ENCODE results near the gene CFAP299. TPM values are rescaled to one million over a fixed set of nuclear protein-coding genes. Genes with fewer than 3 reads are reported as not detected.

Gene CFAP299
- total and polyA plus RNA-seq, 4 experiments from 2014 or later, result not detected

DNA sequence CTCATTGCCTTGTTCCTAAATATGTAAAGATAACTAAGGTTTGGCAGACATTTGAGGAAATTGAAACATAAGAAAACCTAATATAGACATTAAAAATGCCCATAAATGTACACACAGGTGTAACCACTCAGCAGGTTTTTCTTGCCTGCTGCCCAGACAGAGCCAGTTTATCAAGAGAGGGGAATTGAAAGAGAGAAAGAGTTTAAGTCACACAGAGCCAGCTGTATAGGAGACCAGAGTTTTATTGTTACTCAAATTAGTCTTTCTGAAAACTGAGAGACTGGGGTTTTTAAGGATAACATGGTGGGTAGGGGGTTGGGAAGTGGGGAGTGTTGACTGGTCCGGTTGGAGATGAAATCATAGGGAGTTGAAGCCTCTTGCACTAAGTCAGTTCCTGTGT, 119.0 kb downstream of the CFAP299 start:
- H3K27me3 ChIP-seq (ENCODE audit: insufficient read depth, low read length), result no peaks in the 10 kb centered on the region
- H3K36me3 ChIP-seq (ENCODE audit: insufficient read depth, low read length), result no peaks in the 10 kb centered on the region
- DNase-seq, result no peak
- no peaks in the 10 kb centered on the region for H3K4me1 ChIP-seq (ENCODE audit: insufficient read depth, low read length)
- CTCF ChIA-PET (ENCODE audit: partially characterized antibody), result no interaction called here
- H3K27ac ChIP-seq (ENCODE audit: low read depth, low read length), result no peak overlapping the region
- Mint-ChIP-seq H3K9me3 (peaks cover 0 to 17% (median 8%) of the 10 kb centered on the region in 8 donors), H3K27me3 (no peaks in the 10 kb centered on the region), H3K36me3 (peaks cover 0 to 4% of the 10 kb centered on the region in 2 donors), H3K4me1 (peaks cover 0 to 7% (median 0%) of the 10 kb centered on the region in 4 donors), H3K27ac (no peak overlapping the region), H3K4me3 (no peak overlapping the region)
- no peak overlapping the region for H3K4me3 ChIP-seq (ENCODE audit: low read length in 2 of 2)
- POLR2A ChIA-PET (ENCODE audit: partially characterized antibody), result no interaction called here
- intact Hi-C loops (cut with micrococcal nuclease), result no loop called here
- H3K9me3 ChIP-seq (ENCODE audit: control insufficient read depth in 1 of 2, low read length in 2 of 2), result peaks cover 0 to 4% of the 10 kb centered on the region in 2 donors

- H3K27ac Mint-ChIP-seq, result peak overlapping the region in 2 of 7 donors; percentile 10 to 48
- peaks cover 0 to 5% (median 0%) of the 10 kb centered on the region in 8 donors for H3K9me3 Mint-ChIP-seq
- H3K36me3 ChIP-seq (ENCODE audit: insufficient read depth, low read length), result no peaks in the 10 kb centered on the region
- no peaks in the 10 kb centered on the region for H3K27me3 Mint-ChIP-seq
- ChIA-PET CTCF (ENCODE audit: partially characterized antibody) (interaction anchor here (0.7 to 3.1 kb wide), 25 partner anchors 9 to 580 kb away, joined by 3 to 40 read pairs (median 4); no protein-coding TSS in a partner anchor), POLR2A (ENCODE audit: partially characterized antibody) (interaction anchor here (1.5 kb wide), 1 partner anchor 33 kb away, joined by 3 read pairs; no protein-coding TSS in a partner anchor)
- no peak overlapping the region for H3K4me3 Mint-ChIP-seq
- H3K4me1 Mint-ChIP-seq, result peaks cover 19 to 40% (median 26%) of the 10 kb centered on the region in 4 donors
- peaks cover 0 to 7% of the 10 kb centered on the region in 2 donors for H3K36me3 Mint-ChIP-seq
- H3K9me3 ChIP-seq (ENCODE audit: control insufficient read depth in 1 of 2, low read length in 2 of 2), result no peaks in the 10 kb centered on the region
- no peak overlapping the region for H3K27ac ChIP-seq (ENCODE audit: low read depth, low read length)
- intact Hi-C loops (cut with micrococcal nuclease), result loop anchor here (1.0 to 5.0 kb wide), 3 partner anchors 72 to 581 kb away; no protein-coding TSS in a partner anchor
- H3K4me1 ChIP-seq (ENCODE audit: insufficient read depth, low read length), result peaks cover 18% of the 10 kb centered on the region
- H3K4me3 ChIP-seq (ENCODE audit: low read length in 2 of 2), result no peak overlapping the region
- peak in 4 of 5 donors; percentile 25 to 30 (median 28) for DNase-seq
- no peaks in the 10 kb centered on the region for H3K27me3 ChIP-seq (ENCODE audit: insufficient read depth, low read length)
Observed at GRCh38 chr4:80459918-80460473, 124.5 kb downstream of the CFAP299 start.

DNA sequence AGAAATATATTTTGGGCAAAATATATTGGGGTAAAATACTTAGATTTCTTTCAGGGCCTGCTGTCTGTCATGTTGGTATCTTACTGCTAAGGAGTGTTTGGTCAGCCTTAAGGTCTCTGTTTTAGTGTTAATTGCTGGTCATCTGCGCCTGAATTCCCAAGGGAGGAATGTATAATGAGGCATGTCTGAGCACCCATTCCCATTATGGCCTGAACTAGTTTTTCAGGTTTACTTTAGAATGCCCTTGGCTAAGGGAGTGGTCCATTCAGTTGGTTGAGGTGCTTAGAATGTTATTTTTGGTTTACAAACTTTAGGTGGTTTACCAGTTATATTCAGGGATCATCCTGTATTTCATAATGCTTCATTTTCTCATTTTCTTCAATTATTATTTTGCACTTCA, 125.9 kb downstream of the CFAP299 start:
- Mint-ChIP-seq H3K27me3 (peaks cover 0 to 1% of the 10 kb centered on the region in 2 donors), H3K9me3 (peaks cover 0 to 5% (median 0%) of the 10 kb centered on the region in 8 donors), H3K4me3 (peak overlapping the region in 1 of 8 donors; percentile 13), H3K4me1 (peaks cover 19 to 40% (median 26%) of the 10 kb centered on the region in 4 donors), H3K27ac (no peak overlapping the region), H3K36me3 (peaks cover 0 to 7% of the 10 kb centered on the region in 2 donors)
- H3K4me1 ChIP-seq (ENCODE audit: insufficient read depth, low read length), result peaks cover 18% of the 10 kb centered on the region
- H3K9me3 ChIP-seq (ENCODE audit: control insufficient read depth in 1 of 2, low read length in 2 of 2), result no peaks in the 10 kb centered on the region
- H3K4me3 ChIP-seq (ENCODE audit: low read length in 2 of 2), result no peak overlapping the region
- no peak overlapping the region for H3K27ac ChIP-seq (ENCODE audit: low read depth, low read length)
- POLR2A ChIA-PET (ENCODE audit: partially characterized antibody), result interaction anchor here (1.4 kb wide), 2 partner anchors 19 to 31 kb away, joined by 3 to 5 read pairs; no protein-coding TSS in a partner anchor
- no peak for DNase-seq
- CTCF ChIA-PET (ENCODE audit: partially characterized antibody), result interaction anchor here (1.2 to 2.4 kb wide), 4 partner anchors 95 to 529 kb away, joined by 4 to 40 read pairs (median 6); no protein-coding TSS in a partner anchor
- no peaks in the 10 kb centered on the region for H3K27me3 ChIP-seq (ENCODE audit: insufficient read depth, low read length)
- intact Hi-C loops (cut with micrococcal nuclease), result loop anchor here (2.0 to 5.0 kb wide), 2 partner anchors 71 to 579 kb away; no protein-coding TSS in a partner anchor
- no peaks in the 10 kb centered on the region for H3K36me3 ChIP-seq (ENCODE audit: insufficient read depth, low read length)

GRCh38 chr4:80462621-80463091, 127.1 kb downstream of the CFAP299 start:
- intact Hi-C loops (cut with micrococcal nuclease), result loop anchor here (2.0 to 5.0 kb wide), 2 partner anchors 30 to 70 kb away; no protein-coding TSS in a partner anchor

GRCh38 chr4:80463509-80463908, 128.0 kb downstream of the CFAP299 start:
- Histone ChIP-seq H3K4me1 (ENCODE audit: insufficient read depth, low read length) (peaks cover 18% of the 10 kb centered on the region), H3K9me3 (ENCODE audit: control insufficient read depth in 1 of 2, low read length in 2 of 2) (no peaks in the 10 kb centered on the region), H3K4me3 (ENCODE audit: low read length in 2 of 2) (no peak overlapping the region), H3K27me3 (ENCODE audit: insufficient read depth, low read length) (no peaks in the 10 kb centered on the region), H3K27ac (ENCODE audit: low read depth, low read length) (no peak overlapping the region), H3K36me3 (ENCODE audit: insufficient read depth, low read length) (no peaks in the 10 kb centered on the region)
- ChIA-PET CTCF (ENCODE audit: partially characterized antibody) (no interaction called here), POLR2A (ENCODE audit: partially characterized antibody) (interaction anchor here (1.0 to 1.2 kb wide), 3 partner anchors 24 to 29 kb away, joined by 3 to 5 read pairs (median 3); no protein-coding TSS in a partner anchor)
- H3K4me3 Mint-ChIP-seq, result peak overlapping the region; percentile 9 to 82 (median 69)
- intact Hi-C loops (cut with micrococcal nuclease), result loop anchor here (2.0 to 5.0 kb wide), 2 partner anchors 29 to 69 kb away; no protein-coding TSS in a partner anchor
- H3K27ac Mint-ChIP-seq, result peak overlapping the region in 6 of 7 donors; percentile 17 to 87 (median 60)
- peaks cover 19 to 40% (median 26%) of the 10 kb centered on the region in 4 donors for H3K4me1 Mint-ChIP-seq
- H3K27me3 Mint-ChIP-seq, result peaks cover 0 to 1% of the 10 kb centered on the region in 2 donors
- peaks cover 0 to 5% (median 0%) of the 10 kb centered on the region in 8 donors for H3K9me3 Mint-ChIP-seq
- peaks cover 0 to 7% of the 10 kb centered on the region in 2 donors for H3K36me3 Mint-ChIP-seq
- no peak for DNase-seq

More at GRCh38 chr4:80462621-80463091, 127.1 kb downstream of the CFAP299 start:
- no peak overlapping the region for H3K27ac ChIP-seq (ENCODE audit: low read depth, low read length)
- no peaks in the 10 kb centered on the region for H3K27me3 ChIP-seq (ENCODE audit: insufficient read depth, low read length)
- H3K27ac Mint-ChIP-seq, result peak overlapping the region in 6 of 7 donors; percentile 12 to 87 (median 82)
- peaks cover 19 to 40% (median 26%) of the 10 kb centered on the region in 4 donors for H3K4me1 Mint-ChIP-seq
- no peaks in the 10 kb centered on the region for H3K9me3 ChIP-seq (ENCODE audit: control insufficient read depth in 1 of 2, low read length in 2 of 2)
- H3K27me3 Mint-ChIP-seq, result peaks cover 0 to 1% of the 10 kb centered on the region in 2 donors
- H3K9me3 Mint-ChIP-seq, result peaks cover 0 to 5% (median 0%) of the 10 kb centered on the region in 8 donors
- CTCF ChIA-PET (ENCODE audit: partially characterized antibody), result interaction anchor here (0.7 to 1.2 kb wide), 4 partner anchors 29 to 527 kb away, joined by 3 to 4 read pairs (median 4); no protein-coding TSS in a partner anchor
- POLR2A ChIA-PET (ENCODE audit: partially characterized antibody), result interaction anchor here (1.4 kb wide), 2 partner anchors 18 to 30 kb away, joined by 3 to 5 read pairs; no protein-coding TSS in a partner anchor
- peak overlapping the region in 1 of 2 donors; percentile 10 for H3K4me3 ChIP-seq (ENCODE audit: low read length in 2 of 2)
- peaks cover 0 to 7% of the 10 kb centered on the region in 2 donors for H3K36me3 Mint-ChIP-seq
- peak overlapping the region; percentile 76 to 86 (median 81) for H3K4me3 Mint-ChIP-seq
- no peaks in the 10 kb centered on the region for H3K36me3 ChIP-seq (ENCODE audit: insufficient read depth, low read length)
- H3K4me1 ChIP-seq (ENCODE audit: insufficient read depth, low read length), result peaks cover 18% of the 10 kb centered on the region
- DNase-seq, result peak in 4 of 5 donors; percentile 6 to 27 (median 18)

GRCh38 chr4:80465238-80465637, 129.7 kb downstream of the CFAP299 start:
- H3K27ac ChIP-seq (ENCODE audit: low read depth, low read length), result no peak overlapping the region
- H3K9me3 ChIP-seq (ENCODE audit: control insufficient read depth in 1 of 2, low read length in 2 of 2), result no peaks in the 10 kb centered on the region
- peaks cover 0 to 1% of the 10 kb centered on the region in 2 donors for H3K27me3 Mint-ChIP-seq
- ChIA-PET CTCF (ENCODE audit: partially characterized antibody) (no interaction called here), POLR2A (ENCODE audit: partially characterized antibody) (interaction anchor here (1.2 kb wide), 1 partner anchor 26 kb away, joined by 3 read pairs; no protein-coding TSS in a partner anchor)
- H3K4me3 Mint-ChIP-seq, result no peak overlapping the region
- H3K4me3 ChIP-seq (ENCODE audit: low read length in 2 of 2), result no peak overlapping the region
- peaks cover 15 to 31% (median 24%) of the 10 kb centered on the region in 4 donors for H3K4me1 Mint-ChIP-seq
- H3K27me3 ChIP-seq (ENCODE audit: insufficient read depth, low read length), result no peaks in the 10 kb centered on the region
- H3K27ac Mint-ChIP-seq, result no peak overlapping the region
- peaks cover 0 to 5% (median 0%) of the 10 kb centered on the region in 8 donors for H3K9me3 Mint-ChIP-seq
- no peaks in the 10 kb centered on the region for H3K36me3 ChIP-seq (ENCODE audit: insufficient read depth, low read length)
- H3K36me3 Mint-ChIP-seq, result peaks cover 0 to 7% of the 10 kb centered on the region in 2 donors
- intact Hi-C loops (cut with micrococcal nuclease), result no loop called here
- peaks cover 15% of the 10 kb centered on the region for H3K4me1 ChIP-seq (ENCODE audit: insufficient read depth, low read length)
- no peak for DNase-seq

GRCh38 chr4:80465736-80466135, 130.2 kb downstream of the CFAP299 start:
- Mint-ChIP-seq H3K27ac (no peak overlapping the region), H3K27me3 (peaks cover 0 to 1% of the 10 kb centered on the region in 2 donors)

More at GRCh38 chr4:80465736-80466135, 130.2 kb downstream of the CFAP299 start:
- peaks cover 15% of the 10 kb centered on the region for H3K4me1 ChIP-seq (ENCODE audit: insufficient read depth, low read length)
- no peak overlapping the region for H3K4me3 Mint-ChIP-seq
- intact Hi-C loops (cut with micrococcal nuclease), result no loop called here
- no peaks in the 10 kb centered on the region for H3K36me3 ChIP-seq (ENCODE audit: insufficient read depth, low read length)
- no peak for DNase-seq
- no peaks in the 10 kb centered on the region for H3K9me3 ChIP-seq (ENCODE audit: control insufficient read depth in 1 of 2, low read length in 2 of 2)
- no peaks in the 10 kb centered on the region for H3K27me3 ChIP-seq (ENCODE audit: insufficient read depth, low read length)
- no peak overlapping the region for H3K4me3 ChIP-seq (ENCODE audit: low read length in 2 of 2)
- peaks cover 0 to 5% (median 0%) of the 10 kb centered on the region in 8 donors for H3K9me3 Mint-ChIP-seq
- no peak overlapping the region for H3K27ac ChIP-seq (ENCODE audit: low read depth, low read length)
- POLR2A ChIA-PET (ENCODE audit: partially characterized antibody), result interaction anchor here (0.6 to 1.2 kb wide), 2 partner anchors 26 to 1933 kb away, joined by 3 read pairs; no protein-coding TSS in a partner anchor
- CTCF ChIA-PET (ENCODE audit: partially characterized antibody), result no interaction called here
- peaks cover 11 to 26% (median 19%) of the 10 kb centered on the region in 4 donors for H3K4me1 Mint-ChIP-seq
- peaks cover 0 to 7% of the 10 kb centered on the region in 2 donors for H3K36me3 Mint-ChIP-seq

Data from CD4-positive, alpha-beta memory T cell (primary cell).